ENCODE data around the gene NDUFB10.
A peak's percentile ranks its signal among the peaks of the same experiment; 100 is the strongest.

NDUFB10 gene

GRCh38 chr16:1984347-1985225 is 25.2 kb downstream of the NDUFB10 start:
- DNase-seq (ENCODE audit: low read depth), result no peak

- DNase-seq (ENCODE audit: low read depth), result no peak
Measured at GRCh38 chr16:1985466-1986150, 26.3 kb downstream of the NDUFB10 start.

DNA sequence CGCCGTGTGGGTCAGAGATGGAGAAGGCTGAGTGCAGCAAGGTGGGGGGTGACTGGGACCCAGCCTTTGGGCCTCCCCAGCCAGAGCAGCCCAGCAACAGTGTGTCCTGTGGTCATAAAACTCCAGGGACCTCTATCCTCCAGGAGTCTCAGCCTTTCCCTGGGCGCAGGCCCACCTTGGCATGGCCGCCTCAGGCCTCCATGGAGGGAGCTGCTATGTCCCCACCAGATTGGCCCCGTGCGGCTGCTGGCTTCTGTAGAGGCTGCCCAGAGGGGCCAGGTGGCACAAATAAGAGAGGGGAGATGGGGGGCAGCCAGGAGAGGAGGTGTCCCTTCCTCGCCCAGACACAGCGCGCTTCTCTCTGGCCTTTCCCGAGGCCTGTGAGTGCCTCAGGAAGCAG is 27.9 kb downstream of the NDUFB10 start:
- no peak for DNase-seq (ENCODE audit: low read depth)

GRCh38 chr16:1989209-1990100 is 30.1 kb downstream of the NDUFB10 start, which contains the start of gene SYNGR3:
Gene SYNGR3, plus strand, starts transcription at chr16:1989970. Its CDS starts 133 bp downstream, at chr16:1990103.
- DNase-seq (ENCODE audit: low read depth), result no peak

DNA sequence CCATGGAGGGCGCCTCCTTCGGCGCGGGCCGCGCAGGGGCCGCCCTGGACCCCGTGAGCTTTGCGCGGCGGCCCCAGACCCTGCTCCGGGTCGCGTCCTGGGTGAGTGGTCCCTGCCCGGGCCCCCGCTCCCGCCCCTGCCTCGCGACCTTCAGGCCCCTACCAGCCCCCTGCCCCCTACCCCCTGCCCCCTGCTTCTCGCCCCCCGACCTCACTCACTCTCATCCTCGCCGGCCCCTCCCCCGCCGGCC is 30.7 kb downstream of the NDUFB10 start:
- DNase-seq (ENCODE audit: low read depth), result no peak

DNA sequence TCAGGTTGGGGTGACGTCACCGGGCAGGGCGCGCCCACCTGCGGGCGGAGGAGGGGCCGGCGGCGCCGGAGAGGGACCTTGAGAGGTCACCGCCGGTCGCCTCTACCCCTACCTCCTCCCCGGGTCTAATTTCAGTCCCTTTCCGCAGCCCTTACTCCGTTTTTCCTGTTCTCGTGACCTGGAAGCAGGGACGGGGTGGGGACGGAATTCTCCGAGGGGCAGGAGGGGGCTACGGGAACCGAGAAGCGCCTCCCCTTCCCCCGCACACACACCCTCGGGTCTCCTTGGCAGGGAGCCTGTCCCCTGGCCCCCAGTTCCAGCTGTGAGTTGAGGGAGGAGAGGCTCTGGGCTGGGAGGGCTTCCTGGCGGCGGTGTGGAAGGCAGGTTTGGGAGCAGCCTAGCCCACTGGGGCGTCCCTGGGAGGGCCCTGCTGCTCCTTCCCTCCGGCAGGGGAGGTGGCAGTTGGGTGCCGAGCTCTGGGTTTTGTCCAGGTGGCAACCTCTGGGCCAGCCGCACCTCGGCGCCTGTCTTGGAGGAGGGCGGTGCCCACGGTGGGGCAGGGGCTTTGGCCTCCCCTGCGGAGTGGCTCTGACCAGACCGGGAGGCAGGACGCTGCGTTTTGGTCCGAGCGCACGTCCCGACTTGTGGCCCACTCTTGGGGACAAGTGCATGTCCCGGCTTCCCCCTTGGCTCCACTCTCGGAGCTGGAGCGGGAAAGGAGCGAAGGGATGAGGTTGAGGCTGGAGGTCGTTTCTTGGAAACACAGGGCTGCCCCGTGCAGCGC is 31.2 kb downstream of the NDUFB10 start:
- DNase-seq (ENCODE audit: low read depth), result no peak

GRCh38 chr16:1991135-1991551 is 31.8 kb downstream of the NDUFB10 start:
- no peak for DNase-seq (ENCODE audit: low read depth)

- DNase-seq (ENCODE audit: low read depth), result no peak
Measured at GRCh38 chr16:1991588-1991947, 32.2 kb downstream of the NDUFB10 start.

GRCh38 chr16:1991948-1992703 is 32.8 kb downstream of the NDUFB10 start:
- DNase-seq (ENCODE audit: low read depth), result peak; percentile 97

- no peak for DNase-seq (ENCODE audit: low read depth)
Measured at GRCh38 chr16:1992704-1993317, 33.5 kb downstream of the NDUFB10 start.

DNA sequence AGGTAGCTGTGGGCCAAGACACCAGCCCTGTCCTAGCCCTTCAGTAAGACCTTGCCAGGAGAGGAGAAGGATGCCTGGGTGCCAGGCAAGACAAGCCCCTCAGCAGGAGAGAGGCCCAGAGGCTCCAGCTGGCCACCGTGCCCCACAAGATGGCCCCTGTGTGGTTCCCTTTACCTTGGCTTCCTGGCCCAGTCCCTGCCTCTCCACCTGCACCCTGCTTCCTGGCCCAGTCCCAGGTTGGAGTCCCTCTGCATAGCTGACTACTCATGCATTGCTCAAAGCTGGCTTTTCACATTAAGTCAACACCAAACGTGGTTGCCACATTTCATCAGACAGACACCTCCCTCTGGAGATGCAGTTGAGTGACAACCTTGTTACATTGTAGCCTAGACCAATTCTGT is 34.4 kb downstream of the NDUFB10 start:
- no peak for DNase-seq (ENCODE audit: low read depth)

- no peak for DNase-seq (ENCODE audit: low read depth)
Measured at GRCh38 chr16:1997494-1998359, 38.4 kb downstream of the NDUFB10 start.

GRCh38 chr16:1998360-1998835 is 39.1 kb downstream of the NDUFB10 start:
- DNase-seq (ENCODE audit: low read depth), result no peak

DNA sequence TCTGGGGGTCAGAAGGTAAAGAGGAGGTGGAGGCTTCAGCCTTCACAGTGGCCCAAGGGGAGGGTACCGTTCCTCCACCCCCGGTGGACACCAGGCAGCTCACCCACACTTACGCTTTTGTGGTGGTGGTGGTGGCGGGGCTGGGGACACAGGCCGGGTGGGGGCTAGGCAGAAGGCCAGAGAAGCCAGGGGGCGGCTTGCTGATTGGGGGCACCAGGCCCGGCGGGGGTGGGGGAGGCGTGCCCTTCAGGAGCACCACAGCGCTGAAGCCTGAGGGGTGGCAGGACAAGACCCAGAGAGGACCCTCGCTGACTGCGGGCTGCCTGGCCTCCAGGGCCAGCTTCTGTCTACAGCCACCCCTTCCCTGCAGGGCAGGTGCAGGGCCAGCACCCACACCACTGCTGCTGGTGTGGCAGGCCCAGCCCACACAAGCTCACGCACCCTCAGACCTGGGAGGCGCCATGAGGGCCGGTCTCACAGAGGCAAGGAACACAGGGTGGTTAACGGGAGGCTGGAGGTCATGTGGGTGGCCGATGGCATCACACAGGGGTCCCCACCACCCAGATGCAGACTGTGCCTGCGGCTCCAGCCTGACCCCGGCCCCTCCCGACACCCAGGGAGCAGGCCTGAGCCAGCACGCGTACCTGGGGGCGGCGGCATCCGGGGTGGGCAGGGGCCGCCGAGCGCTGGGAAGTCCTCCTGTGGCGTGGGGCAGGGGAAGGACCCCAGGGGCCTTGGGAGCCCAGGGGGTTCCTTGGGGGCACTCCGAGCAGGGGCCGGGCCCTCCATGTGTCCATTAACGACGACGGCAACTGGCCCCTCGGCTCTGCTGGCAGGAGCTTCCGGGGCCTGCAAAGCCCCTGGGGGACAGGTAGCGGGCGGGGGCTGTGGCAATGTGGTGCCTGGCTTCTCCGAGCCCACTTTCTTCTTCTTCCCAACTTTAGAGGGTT is 39.8 kb downstream of the NDUFB10 start:
- DNase-seq (ENCODE audit: low read depth), result no peak

DNA sequence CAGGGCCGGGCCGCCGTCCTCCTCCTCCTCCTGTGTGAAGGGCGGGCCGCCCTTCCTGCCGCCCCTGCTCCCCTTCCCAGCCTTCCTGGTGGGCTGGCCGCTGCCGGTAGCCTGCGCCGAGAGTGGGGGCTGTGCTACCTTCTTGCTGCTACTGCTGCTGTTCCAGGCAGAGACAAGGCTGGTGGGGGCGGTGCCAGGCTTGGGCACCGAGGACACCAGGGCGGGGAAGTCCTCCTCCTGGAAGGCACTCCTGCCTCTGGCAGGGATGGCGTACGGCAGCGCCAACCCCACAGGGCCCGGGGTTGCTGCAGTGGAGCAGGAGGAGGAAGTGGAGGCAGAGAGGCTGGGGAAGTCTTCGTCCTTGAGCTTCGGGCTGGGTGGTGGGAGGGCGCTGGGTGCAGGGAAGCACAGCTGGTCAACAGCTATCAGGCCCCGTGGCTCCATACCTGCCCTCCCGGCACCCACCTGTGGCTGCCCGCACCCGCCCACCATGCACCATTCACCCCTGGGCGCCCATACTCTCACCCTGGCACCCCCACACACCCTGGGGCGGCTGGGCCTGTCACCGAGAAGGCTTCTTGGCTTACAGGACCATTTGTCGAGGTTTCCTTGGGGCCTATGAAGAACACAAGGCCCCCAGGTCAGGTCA is 40.7 kb downstream of the NDUFB10 start:
- DNase-seq (ENCODE audit: low read depth), result no peak

- DNase-seq (ENCODE audit: low read depth), result no peak
Measured at GRCh38 chr16:2001035-2001434, 41.7 kb downstream of the NDUFB10 start.

DNA sequence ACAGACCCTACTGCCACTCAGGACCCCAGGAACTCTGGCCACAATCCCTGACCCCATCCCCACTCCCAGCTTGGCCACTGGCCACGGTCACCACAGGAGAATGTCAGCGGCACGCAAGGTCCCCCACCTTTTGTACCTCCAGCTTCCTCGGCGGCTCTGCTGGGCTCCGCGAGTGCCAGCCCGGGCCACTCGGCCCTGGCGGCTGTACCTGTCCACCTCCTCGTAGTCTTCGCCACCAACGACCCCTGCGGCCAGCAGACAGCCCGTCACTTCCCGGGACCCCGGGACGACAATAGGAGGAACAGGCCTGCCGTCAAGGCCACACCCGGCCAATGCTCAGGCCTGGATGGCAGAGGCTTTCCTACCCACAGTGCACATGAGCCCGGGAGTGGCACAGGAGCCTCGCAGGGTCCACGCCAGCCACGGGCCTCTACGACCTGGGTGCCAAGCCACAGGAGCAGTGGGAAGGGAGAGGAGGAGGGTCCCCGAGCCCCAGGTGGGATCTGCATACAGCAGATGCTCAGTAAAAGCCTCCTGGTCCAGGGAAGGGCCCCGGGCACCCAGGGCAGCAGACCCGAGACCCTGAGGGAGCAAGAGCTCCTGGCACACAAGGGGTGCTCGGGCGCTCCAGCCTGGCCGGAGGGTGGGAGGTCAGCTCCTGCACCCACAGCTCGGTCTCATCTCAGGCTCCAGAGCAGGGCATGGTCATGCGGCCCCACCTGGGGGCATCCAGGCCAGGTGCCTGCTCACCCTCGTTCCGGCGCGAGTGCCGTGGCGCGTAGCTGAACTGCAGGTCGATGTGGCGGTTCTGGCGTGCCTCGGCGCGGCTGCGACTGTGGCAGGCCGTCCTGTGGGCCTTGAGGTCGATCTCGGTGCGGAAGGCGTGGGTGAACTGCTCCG is 42.4 kb downstream of the NDUFB10 start:
- no peak for DNase-seq (ENCODE audit: low read depth)

Data from stimulated activated CD8-positive, alpha-beta memory T cell treated with anti-CD3 and anti-CD28 coated beads, Interleukin-12 subunit alpha, Interleukin-12 subunit beta, amount 100 ng/mL, for 4 hours (primary cell).